Loucy (cell line): ENCODE results near the gene MAD1L1.

Source experiments
- H2AFZ ChIP-seq: fragments of 200-600 bp; sonication (generic); 2 replicates; pipeline ENCODE4 v1.6.0; 2016; ENCODE audit warnings: antibody characterized with exemption, mild to moderate bottlenecking, low read length, moderate library complexity
- H3F3A ChIP-seq: fragments of 200-600 bp; 2 replicates; pipeline ENCODE4 v1.6.0; 2016; ENCODE audit warnings: antibody characterized with exemption, low read depth, mild to moderate bottlenecking
- H3K27me3 ChIP-seq: fragments of 200-600 bp; sonication (generic); 2 replicates; pipeline ENCODE4 v1.6.1; 2014; ENCODE audit warnings: low read length, mild to moderate bottlenecking; ENCODE audit not compliant: insufficient read depth, poor library complexity, severe bottlenecking
- H3K36me3 ChIP-seq: fragments of 200-600 bp; sonication (generic); 2 replicates; pipeline ENCODE4 v1.6.1; 2016; ENCODE audit warnings: low read length; ENCODE audit not compliant: insufficient read depth
- H3K4me1 ChIP-seq: fragments of 200-600 bp; sonication (generic); 2 replicates; pipeline ENCODE4 v1.5.1; 2014; ENCODE audit warnings: low read length, mild to moderate bottlenecking; ENCODE audit not compliant: insufficient read depth, poor library complexity, severe bottlenecking
- H3K4me2 ChIP-seq: fragments of 200-600 bp; sonication (generic); 2 replicates; pipeline ENCODE4 v1.6.0; 2014; ENCODE audit warnings: antibody characterized with exemption, low read length, low read depth, mild to moderate bottlenecking; ENCODE audit not compliant: poor library complexity, severe bottlenecking
- H3K4me3 ChIP-seq: fragments of 200-600 bp; sonication (generic); 2 replicates; pipeline ENCODE4 v1.5.1; 2014; ENCODE audit warnings: low read length, mild to moderate bottlenecking, mixed read lengths; ENCODE audit not compliant: poor library complexity, severe bottlenecking
- H3K79me2 ChIP-seq: fragments of 200-600 bp; sonication (generic); 2 replicates; pipeline ENCODE4 v1.6.1; 2014; ENCODE audit warnings: low read length; ENCODE audit not compliant: insufficient read depth
- H3K9ac ChIP-seq: fragments of 200-600 bp; sonication (generic); 2 replicates; pipeline ENCODE4 v1.6.0; 2014; ENCODE audit warnings: mild to moderate bottlenecking, low read depth, low read length, moderate library complexity; ENCODE audit not compliant: poor library complexity, severe bottlenecking
- H3K9me2 ChIP-seq: fragments of 200-600 bp; sonication (generic); replicated peaks from 2 replicates; pipeline ENCODE4 v1.6.1; 2016; ENCODE audit warnings: low read depth, low read length, mixed read lengths
- H3K9me3 ChIP-seq: fragments of 200-600 bp; sonication (generic); 2 replicates; pipeline ENCODE4 v1.6.1; 2014; ENCODE audit warnings: mild to moderate bottlenecking, antibody characterized with exemption, low read length, low read depth; ENCODE audit not compliant: insufficient read depth
- H4K20me1 ChIP-seq: fragments of 200-600 bp; sonication (generic); 2 replicates; pipeline ENCODE4 v1.6.0; 2014; ENCODE audit warnings: antibody characterized with exemption, low read length, mild to moderate bottlenecking; ENCODE audit not compliant: insufficient read depth, poor library complexity, severe bottlenecking
- CTCF ChIP-seq: fragments of 200-600 bp; sonication (generic); conservative IDR thresholded peaks from 2 replicates; pipeline ENCODE4 v1.5.1; 2014; ENCODE audit warnings: mild to moderate bottlenecking, antibody characterized with exemption, low read length
- EZH2phosphoT487 ChIP-seq: fragments of 200-600 bp; IDR thresholded peaks from 2 replicates; pipeline ENCODE4 v1.6.1; 2018; ENCODE audit warnings: antibody characterized with exemption, mild to moderate bottlenecking, moderate library complexity, borderline replicate concordance

MAD1L1 gene

GRCh38 chr7:2114926-2115759, 117.6 kb downstream of the MAD1L1 start:
- H3K9ac ChIP-seq = no peak overlapping the region

DNA sequence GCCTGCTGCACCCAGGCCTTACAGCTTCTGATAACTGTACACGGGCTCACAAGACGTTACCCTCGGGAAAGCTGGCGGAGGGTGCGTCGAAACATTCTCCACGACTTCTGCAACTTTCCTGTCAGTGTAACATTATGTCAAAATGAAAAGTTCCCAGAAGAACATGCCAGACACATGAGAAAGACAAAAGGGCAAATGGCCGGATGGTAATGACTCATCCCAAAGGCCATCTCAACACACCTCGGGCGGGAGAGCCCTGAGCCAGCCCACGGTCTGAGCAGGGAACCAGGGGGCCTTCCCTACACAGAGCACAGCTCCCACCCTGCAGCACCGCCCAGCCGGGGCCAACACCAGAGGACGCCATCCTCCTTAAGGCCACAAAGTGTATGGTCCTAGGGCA, 118.7 kb downstream of the MAD1L1 start:
- Histone ChIP-seq H3K4me3 (no peak overlapping the region), H3K9me2 (no peaks in the 10 kb centered on the region), H4K20me1 (no peaks in the 10 kb centered on the region), H3K9ac (no peak overlapping the region), H3F3A (no peaks in the 10 kb centered on the region), H3K9me3 (no peaks in the 10 kb centered on the region), H3K79me2 (no peaks in the 10 kb centered on the region), H2AFZ (no peak overlapping the region), H3K4me1 (no peaks in the 10 kb centered on the region), H3K36me3 (peaks cover 4% of the 10 kb centered on the region; the same call in 1 of the 2 replicates), H3K4me2 (no peak overlapping the region), H3K27me3 (no peaks in the 10 kb centered on the region)
- TF ChIP-seq CTCF (no peak), EZH2phosphoT487 (no peak)

More at GRCh38 chr7:2114926-2115759, 117.6 kb downstream of the MAD1L1 start:
- H2AFZ ChIP-seq = no peak overlapping the region
- H3K27me3 ChIP-seq = no peaks in the 10 kb centered on the region
- H3K9me3 ChIP-seq = no peaks in the 10 kb centered on the region
- no peaks in the 10 kb centered on the region for H3K4me1 ChIP-seq
- H3K4me2 ChIP-seq = no peak overlapping the region
- H3K9me2 ChIP-seq = no peaks in the 10 kb centered on the region
- H3K4me3 ChIP-seq = no peak overlapping the region
- no peaks in the 10 kb centered on the region for H3K79me2 ChIP-seq
- peaks cover 4% of the 10 kb centered on the region; the same call in 1 of the 2 replicates for H3K36me3 ChIP-seq
- no peaks in the 10 kb centered on the region for H4K20me1 ChIP-seq
- no peaks in the 10 kb centered on the region for H3F3A ChIP-seq
- no peak for TF ChIP-seq EZH2phosphoT487
- TF ChIP-seq CTCF = no peak

DNA sequence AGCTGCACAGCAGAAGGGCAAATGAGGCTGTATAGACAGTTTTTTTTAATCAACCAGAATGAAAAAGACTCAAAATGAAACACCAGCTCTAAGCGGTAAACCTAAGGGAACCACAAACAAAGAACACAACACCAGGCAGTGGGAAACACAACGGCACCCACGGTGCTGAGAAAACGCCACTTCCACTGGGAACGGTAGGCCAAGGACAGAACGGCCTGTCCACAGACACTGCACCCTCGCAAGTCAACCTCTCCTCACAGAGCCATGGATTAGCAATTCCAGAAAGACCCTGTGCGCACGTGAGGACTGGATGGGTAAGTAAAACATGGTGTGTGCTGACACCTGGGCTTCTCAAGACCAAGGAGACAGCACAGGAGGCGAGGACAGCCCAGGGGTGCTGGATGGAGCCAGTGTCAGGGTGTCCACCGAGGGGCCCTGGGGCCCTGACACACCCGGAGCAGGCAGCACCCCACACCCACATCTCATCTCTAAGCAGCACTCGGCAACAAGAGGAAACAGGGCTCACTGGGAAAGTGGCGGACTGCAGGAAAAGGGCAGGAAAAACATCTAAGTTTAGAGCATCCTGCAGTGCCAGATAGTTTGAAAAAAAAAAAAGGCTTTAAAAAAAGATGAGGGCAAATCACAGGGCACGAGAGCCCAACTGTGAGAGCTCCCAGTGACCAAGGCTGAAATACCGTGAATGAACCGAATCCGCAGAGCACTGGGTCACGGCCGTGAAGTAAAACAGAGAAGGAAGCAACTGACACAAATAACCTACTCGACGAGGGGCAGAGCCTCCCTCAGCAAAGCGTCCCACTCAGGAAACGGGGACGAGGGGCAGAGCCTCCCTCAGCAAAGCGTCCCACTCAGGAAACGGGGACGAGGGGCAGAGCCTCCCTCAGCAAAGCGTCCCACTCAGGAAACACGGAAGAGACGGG, 120.2 kb downstream of the MAD1L1 start:
- TF ChIP-seq CTCF (no peak), EZH2phosphoT487 (no peak)
- no peaks in the 10 kb centered on the region for H3K27me3 ChIP-seq
- H3F3A ChIP-seq = no peaks in the 10 kb centered on the region
- H3K36me3 ChIP-seq = peaks cover 4% of the 10 kb centered on the region; the same call in 1 of the 2 replicates
- H3K9me2 ChIP-seq = no peaks in the 10 kb centered on the region
- H3K4me3 ChIP-seq = no peak overlapping the region
- H3K79me2 ChIP-seq = no peaks in the 10 kb centered on the region
- no peaks in the 10 kb centered on the region for H4K20me1 ChIP-seq
- H2AFZ ChIP-seq = no peak overlapping the region
- H3K4me2 ChIP-seq = no peak overlapping the region
- H3K4me1 ChIP-seq = no peaks in the 10 kb centered on the region
- no peak overlapping the region for H3K9ac ChIP-seq
- no peaks in the 10 kb centered on the region for H3K9me3 ChIP-seq
